ENCODE measurements around the gene FAAH2.
"Not testable (repeated sequence)": the region's sequence is repeated elsewhere in the genome, so short reads cannot be mapped to it uniquely, and the experiment has no call there.

FAAH2 gene

GRCh38 chrX:57313583-57314215 lies 27.2 kb downstream of the FAAH2 start:
- CTCF ChIA-PET = no interaction called here
- POLR2A ChIA-PET = no interaction called here
- TF ChIP-seq CTCF (IDR thresholded peaks at IDR 0.05; ENCODE audit: control extremely low read depth, extremely low read depth, low read depth, missing control alignments) = no peak
- DNase-seq (ENCODE audit: extremely low spot score) = no peak

- DNase-seq (ENCODE audit: extremely low spot score) = no peak
- no peak for TF ChIP-seq CTCF (IDR thresholded peaks at IDR 0.05; ENCODE audit: control extremely low read depth, extremely low read depth, low read depth, missing control alignments)
- ChIA-PET CTCF (no interaction called here), POLR2A (no interaction called here)
Measured at GRCh38 chrX:57329008-57329407, 42.5 kb downstream of the FAAH2 start.

- CTCF ChIA-PET; POLR2A ChIA-PET; DNase-seq (ENCODE audit: extremely low spot score): not testable (repeated sequence)
Measured at GRCh38 chrX:57335790-57336189, 49.3 kb downstream of the FAAH2 start.

- POLR2A ChIA-PET = no interaction called here
- TF ChIP-seq CTCF (IDR thresholded peaks at IDR 0.05; ENCODE audit: control extremely low read depth, extremely low read depth, low read depth, missing control alignments) = no peak
- CTCF ChIA-PET = no interaction called here
- DNase-seq (ENCODE audit: extremely low spot score) = no peak
Measured at GRCh38 chrX:57353472-57354132, 67.1 kb downstream of the FAAH2 start.

- TF ChIP-seq CTCF (IDR thresholded peaks at IDR 0.05; ENCODE audit: control extremely low read depth, extremely low read depth, low read depth, missing control alignments) = no peak
- ChIA-PET POLR2A (no interaction called here), CTCF (no interaction called here)
- DNase-seq (ENCODE audit: extremely low spot score) = no peak
Measured at GRCh38 chrX:57364145-57364544, 77.6 kb downstream of the FAAH2 start.

GRCh38 chrX:57366430-57366829 lies 79.9 kb downstream of the FAAH2 start:
- no peak for TF ChIP-seq CTCF (IDR thresholded peaks at IDR 0.05; ENCODE audit: control extremely low read depth, extremely low read depth, low read depth, missing control alignments)
- POLR2A ChIA-PET = no interaction called here
- DNase-seq (ENCODE audit: extremely low spot score) = no peak
- CTCF ChIA-PET = interaction anchor here (1.6 kb wide), 1 partner anchor 15 kb away, joined by 3 read pairs; no protein-coding TSS in a partner anchor

- no peak for TF ChIP-seq CTCF (IDR thresholded peaks at IDR 0.05; ENCODE audit: control extremely low read depth, extremely low read depth, low read depth, missing control alignments)
- ChIA-PET POLR2A (no interaction called here), CTCF (interaction anchor here (1.6 kb wide), 1 partner anchor 14 kb away, joined by 3 read pairs; no protein-coding TSS in a partner anchor)
- no peak for DNase-seq (ENCODE audit: extremely low spot score)
Measured at GRCh38 chrX:57367649-57368048, 81.1 kb downstream of the FAAH2 start.
